Measurements from ENCODE around the gene PPP1R12C. TPM values are rescaled to one million over a fixed set of nuclear protein-coding genes. Genes with fewer than 3 reads are reported as not detected.

PPP1R12C gene
- total RNA-seq, 2 donors from 2014 or later, result 81.2 to 135 TPM

DNA sequence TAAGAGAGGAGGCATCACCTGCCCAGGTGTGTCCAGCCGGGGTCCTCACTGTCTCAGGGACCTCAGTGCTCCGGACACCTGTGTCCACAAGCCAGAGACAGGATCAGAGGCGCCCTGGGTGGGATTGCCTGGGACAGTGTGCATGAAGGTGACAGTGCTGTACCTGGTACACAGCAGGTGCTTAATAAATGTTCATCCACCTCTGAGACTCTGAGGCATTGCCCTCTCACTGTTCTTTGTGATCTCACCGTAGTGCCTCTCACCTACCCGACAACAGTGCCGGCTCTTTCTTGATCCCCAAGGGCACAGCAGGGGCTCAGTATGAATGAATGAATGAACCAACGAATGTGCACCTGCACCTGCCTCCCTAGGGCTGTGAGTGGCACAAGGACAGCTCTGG lies 63.7 kb downstream of the PPP1R12C start:
- no peak for ATAC-seq
- DNase-seq, result no peak
- 93 to 95% methylated on average over 4 to 7 of the region's 7 CpGs for WGBS, 2 donors
- no peaks in the 10 kb centered on the region for H3K9me3 ChIP-seq
- H3K36me3 ChIP-seq (replicated peaks in 1 of 2; ENCODE audit: insufficient read depth in 1 of 2, low read depth in 2 of 2), result peaks cover 7 to 24% of the 10 kb centered on the region in 2 donors
- H3K27ac ChIP-seq, result no peak overlapping the region
- intact Hi-C loops (cut with DNase I), result no loop called here
- TF ChIP-seq POLR2A (IDR thresholded peaks at IDR 0.05), result no peak
- no peak for TF ChIP-seq CTCF (IDR thresholded peaks at IDR 0.05)
- no peaks in the 10 kb centered on the region for H3K4me1 ChIP-seq
- no peak overlapping the region for H3K4me3 ChIP-seq
- no peaks in the 10 kb centered on the region for H3K27me3 ChIP-seq

DNA sequence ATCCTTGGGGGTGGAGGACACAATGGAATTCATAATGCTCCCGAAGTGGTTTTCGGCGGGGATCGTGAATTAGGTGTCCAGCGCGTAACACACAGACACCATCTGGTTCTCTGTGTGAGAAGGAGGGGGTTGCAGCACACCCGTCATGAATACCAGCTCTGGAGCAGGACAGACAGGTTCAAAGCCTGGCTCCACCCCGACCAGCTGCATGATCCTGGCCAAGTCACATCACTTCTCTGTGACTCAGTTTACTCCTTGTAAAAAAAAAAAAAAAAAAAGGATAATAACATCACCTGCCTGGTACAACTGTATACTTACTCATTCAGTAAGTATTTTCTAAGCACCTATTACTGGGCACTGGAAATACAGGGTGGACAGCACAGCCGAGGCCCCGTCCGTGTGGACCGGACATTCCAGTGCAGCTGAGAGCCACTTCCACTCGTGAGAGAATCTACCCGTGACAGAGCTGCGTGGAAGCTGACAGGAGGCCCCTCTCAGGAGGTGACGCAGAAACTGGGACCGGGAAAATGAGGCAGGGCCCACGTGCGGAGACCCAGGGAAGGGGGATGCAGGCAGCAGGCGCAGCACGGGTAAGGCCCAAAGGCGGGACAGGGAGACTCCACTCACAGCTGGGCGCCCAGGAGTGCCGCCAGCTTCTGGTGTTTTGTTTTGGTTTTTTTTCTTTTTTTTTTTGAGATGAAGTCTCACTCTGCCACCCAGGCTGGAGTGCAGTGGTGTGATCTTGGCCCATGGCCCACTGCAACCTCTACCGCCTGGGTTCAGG lies 66.5 kb downstream of the PPP1R12C start:
- no peak overlapping the region for H3K4me3 ChIP-seq
- intact Hi-C loops (cut with DNase I), result no loop called here
- H3K9me3 ChIP-seq, result no peaks in the 10 kb centered on the region
- H3K27me3 ChIP-seq, result no peaks in the 10 kb centered on the region
- ATAC-seq (no peak), DNase-seq (no peak)
- TF ChIP-seq POLR2A (IDR thresholded peaks at IDR 0.05) (no peak), CTCF (IDR thresholded peaks at IDR 0.05) (no peak)
- 95 to 99% methylated on average over 25 of the region's 25 CpGs for WGBS, 2 donors
- H3K4me1 ChIP-seq, result no peaks in the 10 kb centered on the region
- H3K36me3 ChIP-seq (replicated peaks in 1 of 2; ENCODE audit: insufficient read depth in 1 of 2, low read depth in 2 of 2), result peaks cover 9 to 34% of the 10 kb centered on the region in 2 donors
- no peak overlapping the region for H3K27ac ChIP-seq

DNA sequence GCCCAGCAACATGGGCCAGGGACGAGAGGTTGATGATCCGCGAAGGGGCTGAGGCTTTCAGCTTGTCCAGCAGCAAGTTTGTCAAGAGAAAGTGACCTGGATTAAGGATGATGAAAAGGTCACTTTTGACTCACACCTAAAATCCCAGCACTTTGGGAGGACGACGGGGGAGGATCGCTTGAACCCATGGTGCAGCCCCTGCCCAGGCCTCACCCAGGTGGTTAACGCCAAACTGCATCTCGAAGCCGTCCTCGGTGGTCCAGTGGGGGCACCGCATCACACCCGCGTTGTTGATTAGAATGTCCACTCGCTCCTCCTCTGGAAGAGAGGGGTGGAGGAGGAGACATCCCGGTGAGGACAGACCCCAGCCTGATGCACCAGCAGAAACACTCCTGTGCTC lies 69.0 kb downstream of the PPP1R12C start:
- intact Hi-C loops (cut with DNase I), result no loop called here
- ATAC-seq (no peak), DNase-seq (no peak)
- Histone ChIP-seq H3K9me3 (no peaks in the 10 kb centered on the region), H3K27ac (no peak overlapping the region), H3K4me3 (no peak overlapping the region), H3K36me3 (replicated peaks in 1 of 2; ENCODE audit: insufficient read depth in 1 of 2, low read depth in 2 of 2) (peaks cover 17 to 34% of the 10 kb centered on the region in 2 donors), H3K27me3 (no peaks in the 10 kb centered on the region), H3K4me1 (no peaks in the 10 kb centered on the region)
- WGBS, 2 donors, result 93 to 95% methylated on average over 14 to 15 of the region's 15 CpGs
- TF ChIP-seq POLR2A (IDR thresholded peaks at IDR 0.05) (no peak), CTCF (IDR thresholded peaks at IDR 0.05) (no peak)

GRCh38 chr19:55047951-55048350 lies 69.5 kb downstream of the PPP1R12C start:
- DNase-seq (no peak), ATAC-seq (no peak)
- Histone ChIP-seq H3K4me3 (no peak overlapping the region), H3K4me1 (no peaks in the 10 kb centered on the region), H3K27ac (no peak overlapping the region), H3K27me3 (no peaks in the 10 kb centered on the region), H3K9me3 (no peaks in the 10 kb centered on the region), H3K36me3 (replicated peaks in 1 of 2; ENCODE audit: insufficient read depth in 1 of 2, low read depth in 2 of 2) (peaks cover 17 to 32% of the 10 kb centered on the region in 2 donors)
- TF ChIP-seq CTCF (IDR thresholded peaks at IDR 0.05) (no peak), POLR2A (IDR thresholded peaks at IDR 0.05) (no peak)
- 88 to 95% methylated on average over 8 to 12 of the region's 12 CpGs for WGBS, 2 donors
- intact Hi-C loops (cut with DNase I), result no loop called here

Measured in body of pancreas (tissue), 4 donors.